HG02798 (cell line): ENCODE data around the gene RAB14.
"Not testable (repeated sequence)": the region's sequence is repeated elsewhere in the genome, so short reads cannot be mapped to it uniquely, and the experiment has no call there.

Experiments used
- ATAC-seq: cut with Tn5 transposase; IDR thresholded peaks from one replicate; pipeline ENCODE4 v1.9.1; 2021; ENCODE audit warnings: mild to moderate bottlenecking; ENCODE audit not compliant: unreplicated experiment, poor library complexity

The RAB14 gene

GRCh38 chr9:121169094-121169601 is 32.5 kb downstream of the RAB14 start:
- ATAC-seq = no peak

- ATAC-seq = no peak
These were observed 33.6 kb downstream of the RAB14 start for GRCh38 chr9:121168052-121168451.

- ATAC-seq = no peak
These were observed 41.6 kb downstream of the RAB14 start for GRCh38 chr9:121160025-121160424.

- ATAC-seq = no peak
These were observed 43.7 kb downstream of the RAB14 start for GRCh38 chr9:121157939-121158338.

GRCh38 chr9:121156263-121156731 is 45.4 kb downstream of the RAB14 start:
- peak; percentile 82 for ATAC-seq

GRCh38 chr9:121154782-121155181 is 46.9 kb downstream of the RAB14 start:
- no peak for ATAC-seq

- no peak for ATAC-seq
These were observed 48.0 kb downstream of the RAB14 start for GRCh38 chr9:121153642-121154041.

- no peak for ATAC-seq
These were observed 51.5 kb downstream of the RAB14 start for GRCh38 chr9:121150188-121150587.

- ATAC-seq = no peak
These were observed 57.2 kb downstream of the RAB14 start for GRCh38 chr9:121144482-121144881.

- no peak for ATAC-seq
These were observed 57.9 kb downstream of the RAB14 start for GRCh38 chr9:121143771-121144170.

- ATAC-seq = no peak
These were observed 60.0 kb downstream of the RAB14 start for GRCh38 chr9:121141706-121142105.

- no peak for ATAC-seq
These were observed 60.4 kb downstream of the RAB14 start for GRCh38 chr9:121141306-121141705.

- no peak for ATAC-seq
These were observed 61.5 kb downstream of the RAB14 start for GRCh38 chr9:121140162-121140561.

- no peak for ATAC-seq
These were observed 62.7 kb downstream of the RAB14 start for GRCh38 chr9:121138973-121139372.

GRCh38 chr9:121138561-121138960 is 63.1 kb downstream of the RAB14 start:
- ATAC-seq = no peak

- ATAC-seq = no peak
These were observed 66.0 kb downstream of the RAB14 start for GRCh38 chr9:121135642-121136041.

- no peak for ATAC-seq
These were observed 68.4 kb downstream of the RAB14 start for GRCh38 chr9:121133104-121133816.

GRCh38 chr9:121129384-121129783 is 72.3 kb downstream of the RAB14 start:
- ATAC-seq = not testable (repeated sequence)
